HG03135 (cell line): ENCODE results near the gene FGGY.

Experiments
- ATAC-seq: cut with Tn5 transposase; IDR thresholded peaks from one replicate; pipeline ENCODE4 v1.9.1; 2021; ENCODE audit warnings: mild to moderate bottlenecking, moderate library complexity; ENCODE audit not compliant: unreplicated experiment

The FGGY gene

GRCh38 chr1:59788825-59789224 lies 491.9 kb downstream of the FGGY start:
- no peak for ATAC-seq

- no peak for ATAC-seq
These were observed 501.7 kb downstream of the FGGY start for GRCh38 chr1:59798600-59798999.

- no peak for ATAC-seq
These were observed 506.7 kb downstream of the FGGY start for GRCh38 chr1:59803458-59804038.

GRCh38 chr1:59804301-59804700 lies 507.4 kb downstream of the FGGY start:
- ATAC-seq, result no peak

- no peak for ATAC-seq
These were observed 508.7 kb downstream of the FGGY start for GRCh38 chr1:59805554-59805953.
